NOMO-1 treated with DMSO at 0.1 percent for 48 hours (cell line): Measurements from ENCODE around the gene CTIF.
"Not testable (repeated sequence)": the region's sequence is repeated elsewhere in the genome, so short reads cannot be mapped to it uniquely, and the experiment has no call there.

ENCODE experiments used
- DNase-seq: peaks from one replicate; lab custom pipeline; 2025; ENCODE audit not compliant: unreplicated experiment; lab: John Stamatoyannopoulos, UW

Gene CTIF

DNA sequence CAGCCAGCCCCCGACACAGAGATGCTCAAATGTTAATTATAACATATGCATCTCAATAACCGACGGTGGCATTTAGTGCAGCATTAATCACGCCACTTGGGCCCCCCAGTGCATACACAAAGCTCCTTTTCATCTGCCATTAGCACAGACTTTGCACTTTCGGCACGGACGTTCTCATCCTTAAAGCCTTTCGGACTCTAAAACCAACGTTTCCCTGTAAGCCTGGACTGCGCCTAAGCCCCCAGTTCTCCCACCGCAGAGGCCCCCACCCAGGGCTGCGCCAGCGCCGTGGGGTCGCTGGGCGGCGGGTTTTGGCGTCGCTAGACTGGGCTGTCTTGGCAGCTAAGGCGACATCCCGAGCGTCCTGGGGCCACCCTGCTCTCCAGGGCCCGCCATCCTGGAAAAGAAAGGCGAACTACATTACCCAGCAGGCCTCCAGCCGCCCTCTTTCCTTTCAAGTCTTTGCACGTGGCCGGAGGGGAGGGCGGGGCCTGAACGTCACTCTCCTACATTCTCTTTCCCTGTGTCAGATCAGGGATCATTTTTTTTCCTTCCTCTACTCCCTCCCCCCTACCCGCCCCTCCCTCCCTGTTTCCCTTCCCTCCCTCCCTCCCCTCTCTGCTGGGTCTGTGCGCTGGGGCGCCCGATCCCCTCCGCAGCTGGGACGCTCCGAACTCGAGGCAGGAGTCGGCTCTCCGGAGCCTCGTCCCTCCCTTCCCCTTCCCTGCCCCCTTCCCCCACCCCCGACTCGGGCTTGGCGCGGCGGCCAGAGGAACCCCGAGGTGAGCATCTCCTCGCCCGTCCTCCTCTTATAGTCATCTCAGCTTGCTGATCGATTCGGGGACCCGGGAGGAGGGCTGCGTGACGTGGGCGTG lies at the start of gene CTIF:
CTIF (plus strand) TSS at position 501 of the 875 bp plus-strand sequence. CDS start 80,535 bp downstream, outside the sequence.
- peak; percentile 82 for DNase-seq

DNA sequence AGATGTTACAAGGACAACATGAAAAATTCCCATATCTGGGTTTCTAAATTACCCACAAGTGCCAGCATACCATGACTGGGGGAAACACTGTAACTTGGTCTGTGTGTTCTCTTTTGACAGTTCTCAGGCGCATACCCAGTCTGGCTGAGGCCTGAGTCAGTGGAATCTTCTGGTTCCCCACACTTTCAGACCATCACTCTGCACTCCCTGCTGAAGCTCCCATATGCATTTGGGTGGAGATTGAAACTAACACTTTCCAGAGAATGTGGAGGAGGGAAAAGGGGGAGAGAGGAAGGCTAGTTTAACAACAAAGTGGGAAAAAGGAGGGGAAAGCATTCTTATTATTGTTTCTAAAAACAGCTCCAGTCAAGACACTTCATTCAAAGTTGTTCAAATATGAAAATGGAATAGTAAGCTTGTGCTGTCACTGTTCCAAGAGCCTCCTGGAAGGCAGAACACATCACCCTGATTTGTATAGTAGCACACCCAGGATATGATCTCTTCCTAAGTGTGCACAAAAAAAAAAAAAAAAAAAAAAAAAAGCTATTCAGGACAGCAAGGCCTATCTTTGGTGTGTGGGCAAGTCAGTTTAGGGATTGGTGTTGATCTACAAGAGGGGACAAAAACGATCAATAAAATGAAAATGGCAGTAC lies 48.1 kb upstream of the CTIF start:
- no peak for DNase-seq

DNA sequence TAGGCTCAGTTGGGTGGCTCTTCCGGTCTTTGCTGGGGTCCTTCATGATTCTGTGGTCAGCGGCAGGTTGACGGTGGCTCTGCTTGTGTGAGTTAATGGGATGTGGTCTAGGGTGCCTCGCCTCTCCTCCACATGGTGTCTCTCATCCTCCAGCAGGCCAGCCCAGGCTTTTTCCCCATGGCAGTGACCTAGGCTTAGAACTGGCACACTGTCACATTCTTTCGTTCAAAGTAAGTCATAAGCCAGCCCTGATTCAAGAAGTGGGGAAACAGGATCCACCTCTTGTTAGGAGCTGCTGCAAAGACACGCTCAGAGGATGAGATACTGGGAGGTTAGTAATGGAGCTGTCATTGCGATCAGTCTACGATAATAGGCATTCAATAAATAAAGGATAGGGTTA lies 46.0 kb upstream of the CTIF start:
- DNase-seq: no peak

- DNase-seq: peak; percentile 25
Measured at GRCh38 chr18:48493434-48494230, 45.2 kb upstream of the CTIF start.

DNA sequence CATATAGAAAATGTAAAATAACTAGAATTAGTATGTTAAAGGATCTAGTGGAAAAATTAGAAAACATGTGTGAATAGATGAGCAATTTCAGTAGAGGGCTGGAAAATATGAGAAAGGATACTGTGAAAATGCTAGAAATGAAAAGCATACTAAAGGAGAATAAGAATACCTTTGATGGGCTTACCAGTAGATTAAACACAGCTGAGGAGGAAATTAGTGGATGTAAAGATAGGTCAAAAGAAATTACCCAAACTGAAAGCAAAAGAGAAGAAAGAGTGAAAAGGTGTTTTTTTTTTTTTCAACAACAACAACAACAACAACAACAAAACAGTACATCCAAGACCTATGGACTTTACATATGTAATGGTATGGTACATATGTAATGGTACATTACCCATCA lies 41.0 kb upstream of the CTIF start:
- no peak for DNase-seq

DNA sequence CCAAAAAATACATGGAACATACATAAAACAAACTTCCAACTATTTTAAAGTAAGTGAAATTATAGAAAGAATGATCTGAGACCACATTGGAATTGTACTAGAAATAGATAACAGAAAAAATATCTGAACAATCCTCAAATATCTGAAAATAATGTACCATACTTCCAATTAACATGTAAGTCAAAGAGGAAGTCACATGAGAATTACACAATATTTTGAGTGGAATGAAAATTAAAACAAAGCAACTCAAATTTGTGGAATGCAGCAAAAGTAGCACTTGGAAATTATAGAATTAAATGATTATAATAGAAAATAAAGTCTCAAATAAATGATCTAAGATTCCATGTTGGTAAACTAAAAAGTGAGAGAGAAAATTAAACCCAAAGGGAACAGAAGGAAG lies 38.3 kb upstream of the CTIF start:
- peak; percentile 3 for DNase-seq

DNA sequence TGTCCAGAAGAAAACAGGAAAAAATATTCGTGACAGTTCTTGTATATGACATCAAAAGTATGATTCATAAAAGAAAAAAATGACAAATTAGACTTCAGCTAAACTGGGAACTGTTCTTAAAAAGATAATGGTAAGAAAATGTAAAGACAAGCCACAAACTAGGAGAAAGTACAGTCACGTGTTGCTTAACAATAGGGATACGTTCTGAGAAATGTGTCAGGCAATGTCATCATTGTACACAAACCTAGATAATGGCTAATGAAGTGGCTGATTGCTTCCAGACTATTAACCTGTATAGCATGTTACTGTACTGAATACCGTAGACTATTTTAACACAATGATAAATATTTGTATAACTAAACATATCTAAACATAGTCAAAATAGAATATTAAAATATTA lies 35.9 kb upstream of the CTIF start:
- no peak for DNase-seq

DNA sequence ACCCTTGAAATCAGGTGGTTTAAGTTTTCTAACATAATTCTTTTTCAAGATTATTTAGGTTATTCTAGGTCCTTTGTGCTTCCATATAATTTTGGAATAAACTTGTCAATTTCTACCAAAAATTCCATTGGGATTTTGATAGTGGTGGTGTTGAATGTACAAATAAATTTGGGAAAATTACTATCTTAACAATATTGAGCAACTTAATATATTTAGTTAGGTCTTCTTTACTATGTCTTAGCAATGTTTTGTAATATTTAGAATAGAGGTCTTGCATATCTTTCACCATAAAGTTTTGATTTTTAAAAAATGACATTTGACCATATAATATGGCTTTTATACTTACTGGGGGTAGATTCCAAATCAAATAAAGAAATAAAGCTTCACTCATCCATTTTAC lies 34.0 kb upstream of the CTIF start:
- DNase-seq: no peak

DNA sequence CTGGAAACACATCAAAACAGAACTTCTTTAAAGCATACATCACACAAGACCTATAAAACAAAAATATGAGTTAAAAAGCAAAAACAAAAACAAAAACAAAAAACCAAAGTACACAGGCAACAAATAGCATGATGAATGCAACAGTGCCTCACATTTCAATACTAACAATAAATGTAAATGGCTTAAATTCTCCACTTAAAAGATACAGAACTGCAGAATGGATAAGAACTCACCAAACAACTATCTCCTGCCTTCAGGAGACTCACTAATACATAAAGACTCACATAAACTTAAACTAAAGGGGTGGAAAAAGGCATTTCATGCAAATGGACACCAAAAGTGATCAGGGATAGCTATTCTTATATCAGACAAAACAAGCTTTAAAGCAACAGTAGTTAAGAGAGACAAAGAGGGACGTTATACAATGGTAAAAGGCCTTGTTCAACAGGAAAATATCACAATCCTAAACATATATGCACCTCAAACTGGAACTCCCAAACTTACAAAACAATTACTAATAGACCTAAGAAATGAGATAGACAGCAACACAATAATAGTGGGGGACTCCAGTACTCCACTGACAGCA lies 31.8 kb upstream of the CTIF start:
- DNase-seq: not testable (repeated sequence)

DNA sequence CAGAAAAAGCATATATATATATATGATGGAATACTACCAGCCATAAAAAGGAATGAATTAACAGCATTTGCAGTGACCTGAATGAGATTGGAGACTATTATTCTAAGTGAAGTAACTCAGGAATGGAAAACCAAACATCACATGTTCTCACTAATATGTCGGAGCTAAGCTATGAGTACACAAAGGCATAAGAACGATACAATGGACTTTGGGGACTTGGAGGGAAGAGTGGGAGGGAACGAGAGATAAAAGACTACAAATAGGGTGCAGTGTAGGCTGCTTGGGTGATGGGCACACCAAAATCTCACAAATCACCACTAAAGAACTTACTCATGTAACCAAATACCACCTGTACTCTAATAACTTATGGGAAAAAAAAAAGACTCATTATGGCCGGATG lies 26.3 kb upstream of the CTIF start:
- DNase-seq: not testable (repeated sequence)

DNA sequence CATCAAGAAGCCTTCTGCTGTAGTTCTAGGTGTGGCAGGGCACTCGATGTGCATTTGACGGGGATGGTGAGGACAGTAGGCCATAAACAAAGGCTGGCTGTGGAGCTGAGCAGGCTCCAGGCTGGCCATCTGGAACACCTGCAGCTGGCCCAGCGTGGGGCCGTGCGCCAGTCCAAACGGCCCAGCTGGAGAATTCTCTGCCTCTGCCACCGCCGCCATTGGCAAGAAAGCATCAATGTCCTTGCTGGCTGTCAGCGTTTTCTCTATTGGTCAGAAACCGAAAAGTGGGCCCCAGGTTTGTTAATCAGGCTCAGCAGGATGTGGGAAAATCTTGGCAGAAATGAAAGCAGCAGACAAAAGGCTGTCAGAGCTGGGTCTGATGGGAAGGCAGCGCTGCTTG lies 24.0 kb upstream of the CTIF start:
- DNase-seq: no peak

DNA sequence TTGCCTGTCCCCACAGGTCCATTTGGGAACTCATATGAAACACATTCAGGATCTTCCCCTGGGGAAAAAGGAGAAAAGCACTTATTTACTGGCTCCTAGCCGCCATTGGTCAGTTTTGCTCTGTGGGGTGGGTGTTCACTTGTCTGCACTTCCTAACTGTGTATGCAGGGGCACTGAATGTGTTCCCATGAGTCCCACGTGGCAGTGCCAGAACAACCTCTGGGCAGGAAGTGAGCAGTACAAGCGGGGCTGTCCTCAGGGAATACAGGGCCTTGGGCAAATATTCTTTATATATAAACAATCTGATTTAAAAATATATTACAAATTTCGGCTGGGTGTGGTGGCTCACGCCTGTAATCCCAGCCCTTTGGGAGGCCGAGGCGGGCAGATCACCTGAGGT lies 21.8 kb upstream of the CTIF start:
- DNase-seq: no peak

GRCh38 chr18:48519431-48520100 lies 19.3 kb upstream of the CTIF start:
- DNase-seq: no peak

DNA sequence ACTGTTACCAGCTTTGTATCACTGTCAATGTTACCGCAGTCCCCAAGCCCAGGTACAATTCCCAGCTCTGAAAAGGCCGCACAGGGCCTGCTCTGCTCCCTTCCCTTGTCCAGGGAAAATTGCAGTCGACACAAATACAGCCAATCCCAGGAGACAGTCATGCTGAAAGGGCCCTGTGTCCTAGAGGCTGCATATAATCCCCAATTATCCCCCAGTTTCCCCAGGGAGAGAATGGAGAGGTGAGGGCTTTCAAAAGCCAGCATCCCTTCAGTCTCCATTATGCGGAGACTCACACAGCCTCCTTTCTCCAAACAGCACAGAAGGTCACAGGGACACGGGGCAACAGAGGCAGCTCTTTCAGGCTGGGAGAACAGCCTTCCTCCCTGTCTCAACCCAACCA lies 17.1 kb upstream of the CTIF start:
- no peak for DNase-seq

- DNase-seq: no peak
Measured at GRCh38 chr18:48525671-48526070, 13.2 kb upstream of the CTIF start.

- no peak for DNase-seq
Measured at GRCh38 chr18:48527461-48527860, 11.4 kb upstream of the CTIF start.

DNA sequence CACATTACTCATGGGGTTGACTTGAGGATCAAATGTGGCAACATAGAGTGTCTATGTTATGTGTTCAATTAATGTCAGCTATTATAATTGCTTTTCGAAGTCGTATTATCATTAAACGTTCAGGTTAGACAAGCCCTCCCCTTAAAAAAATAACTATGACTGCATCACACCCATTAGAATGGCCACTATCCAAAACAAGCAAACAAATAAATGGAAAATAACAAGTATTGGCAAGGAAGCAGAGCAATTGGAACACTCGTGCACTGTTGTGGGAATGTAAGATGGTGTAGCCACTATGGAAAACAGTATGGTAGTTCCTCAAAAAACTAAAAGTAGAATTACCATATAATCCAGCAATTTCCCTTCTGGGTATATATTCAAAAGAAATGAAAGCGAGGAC lies 10.0 kb upstream of the CTIF start:
- no peak for DNase-seq

DNA sequence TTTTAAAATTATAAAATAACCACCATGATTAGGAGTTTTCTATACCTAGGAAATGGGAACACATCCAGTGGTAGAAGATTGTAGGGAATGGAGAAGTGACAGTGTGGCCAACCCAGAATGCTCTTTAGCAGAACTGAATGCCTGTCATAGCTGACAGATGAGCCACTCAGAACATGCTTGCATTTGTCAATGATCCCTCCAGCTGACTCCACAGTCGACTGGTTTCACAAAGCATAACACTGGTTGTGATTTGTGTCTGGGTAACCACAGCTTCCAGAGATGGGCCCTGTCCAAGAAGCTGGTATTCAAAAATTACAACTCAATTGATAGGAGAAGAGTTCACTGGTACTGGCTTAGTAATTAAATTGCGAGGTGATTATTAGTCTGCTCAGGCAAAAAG lies 9.0 kb upstream of the CTIF start:
- DNase-seq: no peak

DNA sequence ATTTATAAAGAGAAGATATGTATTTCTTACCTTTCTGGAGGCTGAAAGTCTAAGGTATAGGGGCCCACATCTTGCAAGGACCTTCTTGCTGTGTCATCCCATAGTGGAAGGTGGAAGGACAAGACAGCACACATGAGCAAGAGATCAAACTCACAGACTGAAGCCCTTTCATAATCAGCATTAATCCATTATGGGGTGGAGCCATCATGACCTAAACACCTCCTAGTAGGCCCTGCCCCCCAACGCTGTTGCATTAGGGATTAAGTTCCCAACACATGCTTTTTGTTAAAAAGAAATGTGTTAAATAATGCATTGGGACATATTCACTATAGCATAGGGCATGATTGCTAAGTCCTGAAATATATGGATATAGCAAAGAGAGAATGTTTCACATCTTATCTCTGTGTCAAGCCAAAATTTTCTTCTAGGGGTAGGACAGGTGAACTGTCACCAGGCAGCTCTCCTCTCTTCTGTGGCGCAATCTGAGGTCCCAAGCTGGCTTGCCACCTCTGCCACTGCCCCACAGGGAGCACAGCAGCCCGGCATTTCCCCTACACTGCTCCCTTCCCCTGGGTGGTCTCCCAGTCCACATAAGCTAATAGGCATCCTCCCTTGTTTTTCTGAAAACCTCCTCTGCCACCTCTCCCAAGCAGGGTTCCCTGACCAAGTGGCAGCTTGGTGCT lies 8.3 kb upstream of the CTIF start:
- no peak for DNase-seq

- DNase-seq: no peak
Measured at GRCh38 chr18:48531082-48531403, 7.8 kb upstream of the CTIF start.
